GM19193 (cell line): Measurements from ENCODE around the gene KCNAB1.

Experiments
- POLR2A ChIP-seq: IDR thresholded peaks from 4 replicates; pipeline ENCODE4 v1.6.1; 2011; ENCODE audit not compliant: insufficient read depth, insufficient read length; ENCODE audit errors: extremely low read depth

Gene KCNAB1

DNA sequence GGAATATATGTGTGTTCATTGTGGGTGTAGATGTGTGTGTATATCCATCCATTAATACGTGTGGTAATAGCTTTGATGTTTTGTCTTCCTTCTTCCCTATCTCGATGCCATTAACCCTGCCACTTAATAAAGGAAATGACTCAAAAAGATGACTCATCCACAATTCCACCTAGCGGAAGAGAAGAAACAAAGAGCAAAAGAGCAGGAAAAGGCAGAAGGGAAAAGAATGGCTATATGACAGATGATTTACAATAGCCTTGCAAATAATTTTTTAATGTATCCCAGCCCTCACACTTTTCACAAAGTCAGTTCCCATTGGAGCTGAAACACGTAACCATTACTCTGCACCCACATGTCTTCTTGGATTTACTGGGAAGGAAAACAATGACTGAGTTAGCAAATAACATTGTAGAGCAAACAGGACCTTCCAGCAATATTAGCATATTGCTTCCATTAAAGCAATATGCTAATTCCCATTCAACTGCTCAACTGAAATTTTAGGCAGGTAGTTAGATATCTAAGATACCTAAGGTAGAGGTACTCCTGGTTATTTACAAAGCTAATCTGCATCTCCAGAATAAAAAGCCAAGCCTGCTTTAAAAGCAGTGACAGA, 197.2 kb downstream of the KCNAB1 start:
- no peak for TF ChIP-seq POLR2A

DNA sequence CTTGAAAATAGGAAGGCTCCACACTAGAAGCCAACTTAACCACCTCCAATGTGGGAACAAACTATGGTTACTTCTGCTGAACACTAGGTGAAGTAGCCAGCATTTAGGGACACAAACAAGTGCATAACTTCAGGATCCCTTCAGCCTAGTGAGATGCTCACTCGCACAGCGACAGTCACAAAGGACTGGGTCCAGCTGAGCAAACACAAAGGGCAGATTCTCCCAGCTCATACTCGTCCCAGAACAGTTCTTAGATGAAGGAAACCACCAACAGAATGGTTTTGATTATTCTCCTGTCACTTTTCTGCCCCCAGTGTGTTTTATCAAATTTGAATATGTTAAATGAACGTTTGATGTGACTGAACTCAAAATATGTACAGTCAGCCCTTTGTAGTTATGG, 201.6 kb downstream of the KCNAB1 start:
- TF ChIP-seq POLR2A: no peak

DNA sequence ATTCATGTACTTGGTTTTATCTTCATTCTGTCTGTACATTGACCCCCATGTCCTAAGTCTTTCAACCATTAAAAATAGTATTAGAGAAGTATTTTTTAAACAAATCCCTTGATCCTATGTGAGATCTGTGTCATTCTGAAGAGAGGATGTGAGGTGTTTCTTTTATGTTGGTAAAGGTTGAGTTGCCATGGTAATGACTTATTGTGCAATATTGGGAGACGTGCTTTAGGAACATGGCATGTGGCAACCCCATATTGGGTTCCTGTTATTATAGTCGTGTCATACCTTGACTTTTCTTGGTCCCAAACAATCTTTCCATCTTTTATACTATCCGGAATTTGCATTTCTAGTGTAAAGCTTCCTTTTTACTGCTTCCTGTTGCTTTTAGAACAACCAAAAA, 203.1 kb downstream of the KCNAB1 start:
- TF ChIP-seq POLR2A: no peak

DNA sequence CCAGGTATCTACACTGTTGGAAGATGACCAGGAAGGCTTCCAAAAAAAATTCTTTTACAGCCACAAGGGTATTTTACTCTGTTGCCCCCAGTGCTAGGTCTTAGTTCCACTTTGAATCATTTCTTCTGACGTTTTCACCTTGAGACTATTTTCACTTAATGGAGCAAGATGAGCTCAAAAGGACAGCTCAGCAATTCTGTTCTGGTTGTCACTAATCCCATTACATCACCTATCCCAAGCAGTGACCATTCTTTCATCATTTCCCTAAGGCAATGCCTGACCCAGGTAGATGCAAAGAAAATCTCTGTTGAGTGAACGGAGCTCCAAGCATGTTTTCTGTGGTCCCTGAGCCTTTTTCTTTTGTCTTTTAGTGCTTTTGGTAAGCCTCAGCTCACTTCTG, 210.0 kb downstream of the KCNAB1 start:
- TF ChIP-seq POLR2A: no peak

DNA sequence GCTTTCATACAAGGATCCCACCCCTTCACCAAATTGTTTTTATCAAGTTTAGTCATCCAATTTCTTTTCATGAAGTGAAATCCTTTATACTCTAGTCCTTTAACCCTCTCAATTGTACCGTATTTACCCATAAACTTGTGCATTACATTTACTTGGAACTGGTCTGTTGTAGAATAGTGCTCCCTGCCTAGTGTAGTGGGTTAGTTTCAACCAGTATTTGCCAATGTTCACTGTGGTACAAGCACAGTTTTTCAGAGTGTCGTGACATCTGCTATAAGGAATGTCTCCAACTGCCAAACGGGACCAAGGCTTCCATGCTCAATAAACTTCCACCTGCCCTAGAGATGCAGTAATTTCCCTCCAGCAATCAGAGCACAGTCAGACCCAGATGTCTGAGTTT, 211.9 kb downstream of the KCNAB1 start:
- no peak for TF ChIP-seq POLR2A

DNA sequence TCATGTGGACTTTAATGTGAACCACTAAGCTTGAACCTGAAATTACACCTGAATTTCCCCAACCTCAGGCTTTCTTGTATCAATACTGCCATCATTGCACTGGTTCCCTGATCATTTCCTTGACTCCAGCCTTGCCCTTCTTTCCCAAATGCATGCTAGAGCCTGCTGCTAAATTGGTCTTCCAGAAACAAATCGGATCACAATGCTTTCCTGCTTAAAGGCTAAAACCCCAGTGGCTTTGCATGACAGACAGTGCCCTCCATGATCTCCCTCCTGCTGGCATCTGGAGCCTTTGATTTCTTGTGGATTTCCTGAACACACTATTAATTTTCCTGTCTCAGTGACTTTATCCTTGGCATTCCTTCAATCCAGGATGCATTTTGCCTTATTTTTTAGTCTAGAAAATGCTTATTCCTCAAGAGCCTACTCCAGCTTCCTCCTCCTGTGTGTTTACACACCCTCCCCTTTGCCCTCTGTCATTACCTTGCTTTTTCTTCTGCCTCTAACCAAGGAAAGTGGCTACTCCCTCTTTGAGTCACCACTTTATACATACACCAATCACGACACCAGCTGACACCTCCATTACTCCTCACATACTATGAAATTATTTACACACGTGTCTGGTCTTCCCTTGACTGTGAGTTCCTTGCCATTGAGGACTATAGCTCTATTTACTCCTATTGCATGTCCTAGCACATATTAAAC, 214.6 kb downstream of the KCNAB1 start:
- TF ChIP-seq POLR2A: no peak

DNA sequence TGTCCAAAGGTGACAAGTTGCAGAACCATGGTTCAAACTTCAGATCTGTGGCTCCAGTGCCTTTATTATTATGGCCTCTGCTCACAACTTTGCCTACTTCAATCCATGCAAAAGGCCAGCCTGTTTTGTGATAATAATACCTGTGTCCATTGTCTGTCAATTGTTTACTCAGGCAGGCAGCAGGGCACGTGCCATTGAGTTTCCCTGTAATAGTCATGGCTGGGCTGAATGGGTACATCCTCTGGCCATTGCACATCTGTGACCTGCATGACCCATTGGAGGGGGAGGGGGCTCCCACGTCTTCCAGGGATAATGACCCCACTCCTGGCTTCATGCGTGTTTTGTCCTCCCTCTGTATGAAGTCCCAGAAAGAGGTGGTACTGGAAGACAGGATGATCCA, 219.1 kb downstream of the KCNAB1 start:
- TF ChIP-seq POLR2A: no peak

DNA sequence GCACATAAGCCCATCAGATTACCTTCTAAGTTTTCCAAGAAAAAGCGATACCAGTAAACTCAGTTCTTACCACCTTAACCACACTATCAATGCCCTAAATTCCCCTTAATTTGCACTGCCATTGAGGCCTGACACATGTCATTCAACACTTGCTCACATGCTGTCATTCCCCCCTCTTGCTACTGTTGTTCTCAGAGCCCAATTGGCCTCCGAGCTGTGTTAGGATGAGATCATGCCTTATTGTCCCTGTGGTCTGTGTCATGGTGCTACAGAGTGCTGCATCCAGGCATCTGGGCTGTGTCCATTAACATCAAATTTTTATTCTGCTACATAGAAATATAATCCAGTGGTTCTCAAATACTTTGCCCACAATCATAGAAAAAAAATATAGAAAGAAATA, 221.0 kb downstream of the KCNAB1 start:
- no peak for TF ChIP-seq POLR2A

DNA sequence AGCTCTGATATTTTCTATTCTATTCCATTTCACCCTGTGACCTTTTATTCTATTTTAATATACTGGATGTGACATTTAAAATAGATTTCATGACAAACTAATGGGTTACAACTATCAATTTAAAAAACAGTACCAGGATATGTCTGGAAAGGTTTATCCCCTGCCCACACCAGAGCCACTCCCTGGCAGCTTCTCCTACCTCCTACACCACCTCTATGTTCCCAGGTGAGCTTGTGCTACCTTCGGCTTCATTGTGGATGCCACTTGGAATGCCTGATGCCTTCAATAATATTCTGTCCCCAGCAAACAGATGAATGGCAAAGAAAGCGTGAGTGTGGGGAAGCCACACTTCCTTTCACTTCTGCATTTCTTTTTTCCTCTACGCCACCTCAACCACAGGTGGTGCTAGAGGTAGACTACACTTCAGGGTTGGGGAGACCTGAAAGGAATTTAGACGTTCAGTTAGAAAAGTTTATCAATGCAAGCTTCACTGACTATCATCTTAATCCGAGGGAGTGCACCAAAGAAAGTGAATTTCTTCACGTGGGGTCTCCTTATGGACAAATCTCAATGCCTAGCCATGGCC, 221.5 kb downstream of the KCNAB1 start:
- TF ChIP-seq POLR2A: no peak

DNA sequence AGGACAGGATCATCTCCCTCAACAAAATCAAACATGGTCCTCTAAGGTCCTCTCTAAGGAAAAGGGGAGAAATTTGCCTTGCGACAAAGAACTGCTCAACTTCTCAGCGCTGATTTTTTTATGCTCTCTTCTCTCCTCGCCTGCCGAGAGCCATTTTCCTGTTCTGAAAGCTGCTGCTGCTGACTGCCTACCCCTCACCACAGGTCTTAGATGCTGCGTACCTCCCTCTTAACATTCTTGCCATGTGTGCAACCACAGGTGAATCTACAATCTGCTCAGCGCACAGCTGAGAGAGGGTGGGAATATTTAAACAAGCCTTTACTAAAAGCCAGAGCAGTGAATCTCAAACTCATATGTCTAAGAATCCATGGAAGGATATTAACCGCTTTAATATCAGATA, 223.8 kb downstream of the KCNAB1 start:
- no peak for TF ChIP-seq POLR2A

DNA sequence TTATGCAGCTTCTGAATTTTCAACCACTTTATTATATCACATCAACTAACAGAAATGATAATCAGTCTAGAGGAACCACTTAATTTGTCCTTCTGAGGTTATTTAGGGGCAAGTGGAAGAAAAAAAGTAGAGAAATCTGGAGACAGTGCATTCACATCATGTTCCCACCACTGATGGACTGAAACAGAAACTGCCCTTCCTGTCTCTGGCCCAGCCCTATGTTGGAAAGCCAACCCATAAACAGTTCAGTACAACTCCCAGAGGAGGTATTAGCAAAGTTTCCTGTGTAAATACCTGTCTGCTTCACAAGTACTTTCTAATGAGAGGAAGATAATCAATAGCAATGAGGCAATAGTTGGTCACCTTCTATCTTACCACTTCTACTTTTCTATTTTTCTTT, 228.7 kb downstream of the KCNAB1 start:
- no peak for TF ChIP-seq POLR2A

DNA sequence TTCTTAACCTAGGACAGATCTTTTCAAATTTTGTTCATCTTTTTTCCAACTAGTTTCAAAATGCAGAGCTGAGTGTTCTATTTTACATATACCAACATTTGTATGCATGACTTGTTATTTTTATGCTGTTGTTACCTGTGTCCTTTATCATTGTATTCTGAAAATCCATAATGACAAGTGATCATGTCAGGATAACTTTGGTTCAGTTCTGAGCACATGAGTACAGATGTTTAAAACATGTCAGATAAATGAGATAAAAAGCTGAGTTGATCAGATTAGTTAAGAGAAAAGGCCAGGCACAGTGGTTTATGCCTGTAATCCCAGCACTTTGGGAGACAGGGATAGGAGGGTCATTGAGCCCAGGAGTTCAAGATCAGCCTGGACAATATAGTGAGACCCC, 229.6 kb downstream of the KCNAB1 start:
- TF ChIP-seq POLR2A: no peak

DNA sequence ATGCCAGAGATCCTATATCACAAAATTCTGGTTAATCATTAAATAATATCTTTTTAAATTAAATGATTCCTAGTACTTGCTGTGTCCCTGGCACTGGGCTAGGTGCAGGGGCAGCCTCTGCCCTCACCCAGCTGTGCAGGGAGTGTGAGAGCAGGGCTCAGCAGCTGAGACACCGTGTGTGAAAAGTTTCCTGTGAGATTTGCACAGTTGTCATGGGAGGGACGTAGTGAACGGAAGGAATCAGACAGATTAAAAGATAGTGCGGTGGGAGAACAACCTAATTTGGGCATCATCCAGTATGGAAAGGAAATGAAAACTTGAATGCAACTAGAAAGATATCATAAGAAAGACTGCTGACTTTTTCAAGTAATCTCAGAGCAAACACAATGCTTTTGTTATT, 230.4 kb downstream of the KCNAB1 start:
- TF ChIP-seq POLR2A: no peak

DNA sequence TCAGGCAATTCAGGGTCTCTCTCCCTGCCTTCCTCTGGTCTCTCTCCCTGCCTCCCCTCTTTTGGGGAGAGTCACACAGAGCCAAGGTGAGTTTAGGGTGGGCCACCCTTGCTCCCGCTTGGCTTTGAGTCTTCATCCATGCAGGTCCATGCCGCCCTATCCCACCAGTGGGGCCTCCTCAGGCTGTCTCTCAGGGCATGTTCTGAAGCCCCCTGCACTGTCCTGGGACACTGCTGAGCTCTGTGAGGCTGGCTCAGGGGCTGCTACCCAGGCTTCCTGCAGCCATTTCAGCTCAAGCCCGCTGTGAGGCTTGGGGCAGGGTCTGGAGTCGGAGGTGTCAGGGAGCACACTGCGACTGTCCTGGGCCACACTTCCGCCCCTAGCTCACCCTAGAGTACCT, 231.4 kb downstream of the KCNAB1 start:
- TF ChIP-seq POLR2A: no peak

DNA sequence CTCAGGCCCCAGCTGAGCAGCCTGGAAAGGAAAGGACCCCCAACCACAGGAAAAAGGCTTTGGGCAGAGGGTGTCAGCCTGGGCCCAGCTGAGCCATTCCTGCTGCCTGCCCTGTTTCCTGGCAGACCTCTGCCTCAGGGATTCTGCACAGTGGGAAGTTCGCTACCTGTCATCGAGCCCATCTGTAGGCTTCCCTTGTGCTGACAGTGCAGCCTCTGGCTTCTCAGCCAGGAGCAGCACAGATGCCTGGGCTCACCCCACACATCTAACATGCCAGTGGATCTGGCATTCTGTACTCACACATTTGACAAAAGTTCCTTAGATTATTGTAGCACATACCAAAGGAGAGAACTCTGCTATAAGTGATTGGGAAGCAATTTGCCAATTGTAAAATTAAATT, 232.3 kb downstream of the KCNAB1 start:
- TF ChIP-seq POLR2A: no peak

DNA sequence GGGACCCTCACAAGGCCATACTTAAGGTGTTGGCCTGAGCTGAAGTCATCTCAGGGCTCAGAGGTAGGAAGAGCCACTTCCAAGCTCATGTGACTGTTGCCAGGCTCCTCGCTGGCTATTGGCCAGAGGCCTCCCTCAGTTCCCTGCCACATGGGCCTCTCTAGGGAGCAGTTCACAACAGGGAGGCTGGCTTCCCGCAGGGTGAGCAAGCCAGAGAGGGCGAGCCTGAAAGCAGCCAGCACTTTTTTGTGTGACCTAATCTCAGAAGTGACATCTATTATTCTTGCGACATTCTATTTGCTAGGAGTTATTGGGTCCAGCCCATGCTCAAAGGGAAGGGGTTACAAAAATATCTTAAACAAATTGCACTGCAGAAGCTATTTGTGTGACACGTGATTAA, 233.2 kb downstream of the KCNAB1 start:
- TF ChIP-seq POLR2A: no peak
